GM21528 (cell line): ENCODE measurements around the gene B4GALT3.

ENCODE experiments used
- ATAC-seq: cut with Tn5 transposase; IDR thresholded peaks from one replicate; pipeline ENCODE4 v1.9.1; 2021; ENCODE audit warnings: mild to moderate bottlenecking, moderate library complexity; ENCODE audit not compliant: unreplicated experiment, low FRiP score

The B4GALT3 gene

GRCh38 chr1:161131523-161132409 lies 45.5 kb downstream of the B4GALT3 start:
- ATAC-seq = no peak

GRCh38 chr1:161130266-161130665 lies 47.0 kb downstream of the B4GALT3 start:
- ATAC-seq = no peak

- ATAC-seq = no peak
Observed at GRCh38 chr1:161128591-161129420, 48.5 kb downstream of the B4GALT3 start.

GRCh38 chr1:161127649-161128048 lies 49.7 kb downstream of the B4GALT3 start:
- no peak for ATAC-seq

GRCh38 chr1:161122967-161123366 lies 54.3 kb downstream of the B4GALT3 start:
- ATAC-seq = no peak

- no peak for ATAC-seq
Observed at GRCh38 chr1:161121834-161122233, 55.5 kb downstream of the B4GALT3 start.
